ENCODE data around the gene KIAA0040. TPM values are rescaled to one million over a fixed set of nuclear protein-coding genes. Genes with fewer than 3 reads are reported as not detected.

KIAA0040 gene
- total RNA-seq, 1 experiment from 2014 or later, result 24.9 TPM

DNA sequence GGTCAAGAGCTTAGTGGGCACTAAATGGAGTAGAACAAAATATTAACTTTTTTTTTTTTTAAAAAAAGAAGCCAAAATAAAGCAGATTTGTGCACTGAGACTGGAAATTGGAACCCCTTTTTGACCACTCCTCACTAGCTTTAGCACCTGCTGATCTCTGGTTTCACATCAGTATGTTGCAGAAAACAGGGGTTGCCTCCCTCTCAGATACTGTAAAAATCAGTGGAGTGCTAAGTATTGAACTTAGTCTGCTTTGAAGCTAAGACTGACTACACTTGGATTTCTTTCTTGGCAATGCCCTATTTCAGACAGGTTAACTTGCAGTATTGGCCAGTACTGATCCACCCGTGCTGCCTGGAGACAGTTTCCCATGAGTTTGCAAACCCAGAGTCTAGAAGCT, 2.7 kb upstream of the KIAA0040 start:
- no peaks in the 10 kb centered on the region for H3K9me3 Mint-ChIP-seq (ENCODE audit: unreplicated experiment)
- ChIA-PET POLR2A (no interaction called here), CTCF (interaction anchor here (1.5 kb wide), 1 partner anchor 124 kb away, joined by 4 read pairs; no protein-coding TSS in a partner anchor)
- DNase-seq, result no peak
- TF ChIP-seq, protein P1, sequence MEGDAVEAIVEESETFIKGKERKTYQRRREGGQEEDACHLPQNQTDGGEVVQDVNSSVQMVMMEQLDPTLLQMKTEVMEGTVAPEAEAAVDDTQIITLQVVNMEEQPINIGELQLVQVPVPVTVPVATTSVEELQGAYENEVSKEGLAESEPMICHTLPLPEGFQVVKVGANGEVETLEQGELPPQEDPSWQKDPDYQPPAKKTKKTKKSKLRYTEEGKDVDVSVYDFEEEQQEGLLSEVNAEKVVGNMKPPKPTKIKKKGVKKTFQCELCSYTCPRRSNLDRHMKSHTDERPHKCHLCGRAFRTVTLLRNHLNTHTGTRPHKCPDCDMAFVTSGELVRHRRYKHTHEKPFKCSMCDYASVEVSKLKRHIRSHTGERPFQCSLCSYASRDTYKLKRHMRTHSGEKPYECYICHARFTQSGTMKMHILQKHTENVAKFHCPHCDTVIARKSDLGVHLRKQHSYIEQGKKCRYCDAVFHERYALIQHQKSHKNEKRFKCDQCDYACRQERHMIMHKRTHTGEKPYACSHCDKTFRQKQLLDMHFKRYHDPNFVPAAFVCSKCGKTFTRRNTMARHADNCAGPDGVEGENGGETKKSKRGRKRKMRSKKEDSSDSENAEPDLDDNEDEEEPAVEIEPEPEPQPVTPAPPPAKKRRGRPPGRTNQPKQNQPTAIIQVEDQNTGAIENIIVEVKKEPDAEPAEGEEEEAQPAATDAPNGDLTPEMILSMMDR (IDR thresholded peaks at IDR 0.05; ENCODE audit: insufficient read depth in 1 of 2, low read depth in 1 of 2, low read length in 1 of 2, severe bottlenecking in 1 of 2, unreplicated experiment in 1 of 2), result no peak
- Histone ChIP-seq H3K4me3 (ENCODE audit: low read depth, low read length) (no peak overlapping the region), H3K27me3 (replicated peaks; ENCODE audit: control insufficient read depth, insufficient read depth, low read length) (no peaks in the 10 kb centered on the region), H3K36me3 (ENCODE audit: control insufficient read depth, insufficient read depth, low read length) (no peaks in the 10 kb centered on the region), H3K9me3 (no peaks in the 10 kb centered on the region), H3K4me1 (no peaks in the 10 kb centered on the region)
- H3K4me3 Mint-ChIP-seq (ENCODE audit: unreplicated experiment), result no peak overlapping the region
- peaks cover 13% of the 10 kb centered on the region for H3K4me1 Mint-ChIP-seq (ENCODE audit: low read depth, unreplicated experiment)
- H3K27ac Mint-ChIP-seq (ENCODE audit: unreplicated experiment), result no peak overlapping the region
- H3K27me3 Mint-ChIP-seq (ENCODE audit: insufficient read depth, unreplicated experiment), result no peaks in the 10 kb centered on the region
- H3K36me3 Mint-ChIP-seq (ENCODE audit: insufficient read depth, unreplicated experiment), result no peaks in the 10 kb centered on the region
- intact Hi-C loops (cut with micrococcal nuclease; ENCODE audit: unreplicated experiment), result no loop called here
- BruUV-seq (replicated peaks), result no TSS peak

DNA sequence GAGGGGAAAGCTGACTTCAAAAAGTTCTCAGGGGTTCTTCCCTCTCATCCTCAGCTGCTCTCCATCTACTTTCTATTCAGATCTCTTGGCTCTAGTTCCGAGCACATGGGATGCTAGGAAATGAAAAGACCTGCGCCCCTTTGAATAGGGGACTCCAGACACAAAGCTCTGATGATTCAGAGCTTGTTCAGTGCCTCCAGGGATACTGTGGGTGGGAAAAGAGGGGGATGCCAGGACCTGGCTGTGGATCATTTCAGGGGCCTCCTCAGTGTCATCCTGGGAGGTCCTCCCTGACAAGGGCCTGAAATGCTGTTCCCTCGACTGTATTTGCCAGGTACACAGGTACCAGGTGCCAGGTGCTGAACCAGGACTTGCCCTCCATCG, 943 bp upstream of the KIAA0040 start:
- POLR2A ChIA-PET, result no interaction called here
- H3K4me1 ChIP-seq, result no peaks in the 10 kb centered on the region
- no peaks in the 10 kb centered on the region for H3K9me3 Mint-ChIP-seq (ENCODE audit: unreplicated experiment)
- H3K9me3 ChIP-seq, result no peaks in the 10 kb centered on the region
- TF ChIP-seq, protein P1 (IDR thresholded peaks at IDR 0.05; ENCODE audit: insufficient read depth in 1 of 2, low read depth in 1 of 2, low read length in 1 of 2, severe bottlenecking in 1 of 2, unreplicated experiment in 1 of 2), result no peak
- peak overlapping the region; percentile 87 for H3K4me3 Mint-ChIP-seq (ENCODE audit: unreplicated experiment)
- no peaks in the 10 kb centered on the region for H3K27me3 ChIP-seq (replicated peaks; ENCODE audit: control insufficient read depth, insufficient read depth, low read length)
- H3K36me3 Mint-ChIP-seq (ENCODE audit: insufficient read depth, unreplicated experiment), result peaks cover 6% of the 10 kb centered on the region
- peak overlapping the region; percentile 94 for H3K27ac Mint-ChIP-seq (ENCODE audit: unreplicated experiment)
- no peaks in the 10 kb centered on the region for H3K36me3 ChIP-seq (ENCODE audit: control insufficient read depth, insufficient read depth, low read length)
- no peaks in the 10 kb centered on the region for H3K27me3 Mint-ChIP-seq (ENCODE audit: insufficient read depth, unreplicated experiment)
- no TSS peak for BruUV-seq (replicated peaks)
- DNase-seq, result no peak
- intact Hi-C loops (cut with micrococcal nuclease; ENCODE audit: unreplicated experiment), result no loop called here
- H3K4me3 ChIP-seq (ENCODE audit: low read depth, low read length), result peak overlapping the region; percentile 67
- CTCF ChIA-PET, result interaction anchor here (0.6 to 0.8 kb wide), 3 partner anchors 12 to 152 kb away, joined by 3 to 10 read pairs (median 9); no protein-coding TSS in a partner anchor
- peaks cover 14% of the 10 kb centered on the region for H3K4me1 Mint-ChIP-seq (ENCODE audit: low read depth, unreplicated experiment)

DNA sequence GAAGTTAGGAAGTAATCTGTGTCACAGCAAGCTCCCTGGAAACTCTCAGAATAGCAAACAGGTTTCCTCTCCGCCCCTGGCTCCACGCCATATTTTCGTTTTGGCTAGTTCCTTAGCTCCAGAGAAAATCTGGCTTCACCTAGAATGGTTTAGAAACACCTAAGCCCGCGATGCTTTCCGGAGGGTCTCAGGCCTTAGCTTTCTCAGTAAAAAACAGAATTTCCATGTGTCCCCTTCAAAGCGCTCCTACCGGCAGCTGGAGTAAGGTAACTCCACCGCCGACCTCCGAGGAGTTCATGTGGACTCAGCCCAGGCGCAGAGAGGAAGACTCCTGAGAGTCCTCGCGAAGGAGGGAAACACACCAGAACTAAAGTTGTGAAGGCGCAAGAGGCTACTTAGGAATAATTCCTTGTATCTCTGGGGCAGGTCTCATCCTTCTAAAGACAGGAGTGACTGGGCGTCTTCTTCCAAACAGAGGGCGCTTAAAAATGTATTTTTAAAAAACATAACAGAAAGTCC, 406 bp downstream of the KIAA0040 start:
- intact Hi-C loops (cut with micrococcal nuclease; ENCODE audit: unreplicated experiment), result loop anchor here (1.0 kb wide), 2 partner anchors 37 to 77 kb away; no protein-coding TSS in a partner anchor
- H3K27ac Mint-ChIP-seq (ENCODE audit: unreplicated experiment), result peak overlapping the region; percentile 94
- no peaks in the 10 kb centered on the region for H3K9me3 ChIP-seq
- peak overlapping the region; percentile 67 for H3K4me3 ChIP-seq (ENCODE audit: low read depth, low read length)
- ChIA-PET CTCF (interaction anchor here (0.6 to 1.3 kb wide), 4 partner anchors 10 to 126 kb away, joined by 3 to 5 read pairs (median 4); no protein-coding TSS in a partner anchor), POLR2A (no interaction called here)
- H3K4me1 ChIP-seq, result no peaks in the 10 kb centered on the region
- H3K4me1 Mint-ChIP-seq (ENCODE audit: low read depth, unreplicated experiment), result peaks cover 10% of the 10 kb centered on the region
- no peaks in the 10 kb centered on the region for H3K9me3 Mint-ChIP-seq (ENCODE audit: unreplicated experiment)
- H3K27me3 Mint-ChIP-seq (ENCODE audit: insufficient read depth, unreplicated experiment), result no peaks in the 10 kb centered on the region
- peaks cover 6% of the 10 kb centered on the region for H3K36me3 Mint-ChIP-seq (ENCODE audit: insufficient read depth, unreplicated experiment)
- peak in 1 of 2 experiments; percentile 34 for DNase-seq
- TF ChIP-seq, protein P1 (IDR thresholded peaks at IDR 0.05; ENCODE audit: insufficient read depth in 1 of 2, low read depth in 1 of 2, low read length in 1 of 2, severe bottlenecking in 1 of 2, unreplicated experiment in 1 of 2), result no peak
- BruUV-seq (replicated peaks), result TSS peak; percentile 71
- H3K27me3 ChIP-seq (replicated peaks; ENCODE audit: control insufficient read depth, insufficient read depth, low read length), result no peaks in the 10 kb centered on the region
- no peaks in the 10 kb centered on the region for H3K36me3 ChIP-seq (ENCODE audit: control insufficient read depth, insufficient read depth, low read length)
- peak overlapping the region; percentile 87 for H3K4me3 Mint-ChIP-seq (ENCODE audit: unreplicated experiment)

All from Caco-2 (cell line).